Effector memory CD8-positive, alpha-beta T cell (primary cell): ENCODE results near the gene PLCB3.
A peak's percentile ranks its signal among the peaks of the same experiment; 100 is the strongest.

ENCODE experiments used
- ATAC-seq: fragments of 150-1000 bp; cut with Tn5 transposase; replicated peaks from 2 replicates; pipeline ENCODE4 v1.10.0; 2021; ENCODE audit warnings: mild to moderate bottlenecking, moderate library complexity
- DNase-seq, 3 experiments: peaks; one replicate each; pipeline ENCODE4 v3.0.0; 2021
- H3K27ac Mint-ChIP-seq, 2 donors: one replicate each; pipeline ENCODE4 v1.8.0; 2022; ENCODE audit warnings: mild to moderate bottlenecking in 2 of 2, mixed read lengths in 2 of 2, moderate library complexity in 2 of 2
- H3K27me3 Mint-ChIP-seq, 2 donors: one replicate each; pipeline ENCODE4 v1.8.0; 2022; ENCODE audit warnings: mixed read lengths in 2 of 2
- H3K36me3 Mint-ChIP-seq: one replicate; pipeline ENCODE4 v1.8.0; 2022; ENCODE audit warnings: mild to moderate bottlenecking, moderate library complexity, mixed read lengths; ENCODE audit not compliant: insufficient read depth
- H3K4me1 Mint-ChIP-seq, 2 donors: one replicate each; pipeline ENCODE4 v1.8.0; 2022; ENCODE audit warnings: low read depth in 2 of 2, mixed read lengths in 2 of 2
- H3K4me3 Mint-ChIP-seq, 2 donors: one replicate each; pipeline ENCODE4 v1.8.0; 2022; ENCODE audit warnings: mild to moderate bottlenecking in 2 of 2, mixed read lengths in 2 of 2, moderate library complexity in 2 of 2
- H3K9me3 Mint-ChIP-seq, 2 donors: one replicate each; pipeline ENCODE4 v1.8.0; 2022; ENCODE audit warnings: mixed read lengths in 2 of 2

The PLCB3 gene

DNA sequence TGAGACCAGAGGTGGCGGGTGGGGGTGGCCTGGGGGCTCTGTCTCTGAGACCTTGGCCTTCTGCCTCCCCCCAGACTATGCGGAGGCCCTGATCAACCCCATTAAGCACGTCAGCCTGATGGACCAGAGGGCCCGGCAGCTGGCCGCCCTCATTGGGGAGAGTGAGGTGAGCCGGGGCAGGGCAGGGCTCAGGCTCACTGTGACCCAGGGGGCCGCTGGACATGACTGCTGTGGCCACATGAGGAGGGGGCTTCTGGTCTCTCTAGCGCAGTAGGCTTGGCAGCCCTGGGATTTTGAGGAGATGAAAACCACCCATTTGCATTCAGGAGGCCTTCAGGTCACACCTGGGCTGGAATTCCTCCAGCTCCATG lies 12.6 kb downstream of the PLCB3 start:
- Mint-ChIP-seq H3K4me3 (no peak overlapping the region), H3K36me3 (peaks cover 11% of the 10 kb centered on the region), H3K27ac (no peak overlapping the region), H3K9me3 (no peaks in the 10 kb centered on the region), H3K27me3 (no peaks in the 10 kb centered on the region), H3K4me1 (peaks cover 22% of the 10 kb centered on the region in 2 donors)
- ATAC-seq (no peak), DNase-seq (no peak)

DNA sequence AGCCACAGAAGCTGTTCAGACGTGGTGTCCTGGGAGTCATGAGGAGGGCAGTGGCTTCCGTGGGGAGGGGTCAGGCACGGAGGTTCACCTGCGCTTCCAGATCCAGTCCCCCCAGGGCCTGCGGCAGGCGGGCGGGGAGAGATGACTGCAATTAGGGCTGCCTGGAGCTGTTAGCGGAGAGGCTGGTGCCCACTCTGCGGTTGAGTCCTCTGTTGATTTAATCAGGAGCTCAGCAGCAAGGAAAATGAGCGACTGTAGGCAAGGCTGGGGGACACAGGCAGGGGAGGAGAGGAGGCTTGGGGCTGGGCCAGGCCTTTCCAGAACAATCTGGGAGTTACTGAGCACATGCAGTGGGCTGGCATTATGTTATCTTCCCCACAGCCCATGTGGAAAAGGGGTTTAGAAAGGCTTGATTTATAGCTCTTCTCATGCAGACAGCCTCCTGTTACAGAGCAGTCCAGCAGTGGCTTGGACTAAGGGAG lies 13.1 kb downstream of the PLCB3 start:
- no peak for ATAC-seq
- Mint-ChIP-seq H3K27me3 (no peaks in the 10 kb centered on the region), H3K4me3 (no peak overlapping the region), H3K36me3 (peaks cover 13% of the 10 kb centered on the region), H3K4me1 (peaks cover 22 to 23% of the 10 kb centered on the region in 2 donors), H3K27ac (no peak overlapping the region), H3K9me3 (no peaks in the 10 kb centered on the region)
- no peak for DNase-seq

DNA sequence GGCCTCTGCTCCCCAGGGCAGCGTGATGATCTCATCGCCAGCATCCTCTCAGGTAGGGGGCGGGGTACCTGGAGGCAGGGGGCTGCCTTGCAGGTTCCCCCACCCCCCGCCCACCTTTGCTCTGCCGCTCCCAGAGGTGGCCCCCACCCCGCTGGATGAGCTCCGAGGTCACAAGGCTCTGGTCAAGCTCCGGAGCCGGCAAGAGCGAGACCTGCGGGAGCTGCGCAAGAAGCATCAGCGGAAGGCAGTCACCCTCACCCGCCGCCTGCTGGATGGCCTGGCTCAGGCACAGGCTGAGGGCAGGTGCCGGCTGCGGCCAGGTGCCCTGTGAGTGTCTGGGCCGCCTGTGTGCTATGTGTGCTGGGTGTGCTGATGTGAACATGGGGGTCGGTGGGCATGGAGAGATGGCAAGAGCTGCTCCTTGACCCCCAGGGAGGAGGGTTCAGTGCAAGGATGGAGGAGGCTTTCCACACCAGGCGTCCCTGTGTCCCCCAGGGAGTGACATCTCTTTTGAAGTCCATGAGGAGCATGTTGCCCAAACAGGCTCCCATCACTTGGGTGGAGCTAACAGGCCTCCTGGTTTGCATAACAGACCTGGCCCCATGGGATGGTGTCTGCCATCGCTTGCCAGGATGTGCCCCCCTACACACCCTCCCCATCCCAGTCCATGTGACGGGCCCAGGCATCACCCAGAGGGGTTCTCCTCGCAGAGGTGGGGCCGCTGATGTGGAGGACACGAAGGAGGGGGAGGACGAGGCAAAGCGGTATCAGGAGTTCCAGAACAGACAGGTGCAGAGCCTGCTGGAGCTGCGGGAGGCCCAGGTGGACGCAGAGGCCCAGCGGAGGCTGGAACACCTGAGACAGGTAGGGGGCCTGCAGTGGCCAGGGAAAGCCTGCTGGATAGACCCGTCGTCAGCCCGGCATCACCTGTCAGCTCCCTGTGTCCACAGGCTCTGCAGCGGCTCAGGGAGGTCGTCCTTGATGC lies 14.1 kb downstream of the PLCB3 start:
- peaks cover 21% of the 10 kb centered on the region for H3K36me3 Mint-ChIP-seq
- H3K27ac Mint-ChIP-seq = no peak overlapping the region
- ATAC-seq = no peak

DNA sequence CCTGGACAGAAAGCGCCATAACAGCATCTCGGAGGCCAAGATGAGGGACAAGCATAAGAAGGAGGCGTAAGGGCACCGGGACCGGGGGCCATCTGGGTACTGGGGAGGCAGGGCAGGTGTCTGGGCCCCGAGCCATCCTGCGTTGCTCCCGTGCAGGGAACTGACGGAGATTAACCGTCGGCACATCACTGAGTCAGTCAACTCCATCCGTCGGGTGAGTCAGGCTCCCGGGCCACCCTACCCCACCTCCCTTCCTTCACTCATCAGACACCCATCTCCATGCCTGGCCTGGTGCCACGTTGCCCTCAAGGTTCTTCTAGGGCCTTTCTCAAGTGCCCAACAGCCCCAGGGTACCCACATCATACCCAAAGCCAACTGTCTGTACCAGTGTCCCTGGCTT lies 15.0 kb downstream of the PLCB3 start:
- Mint-ChIP-seq H3K9me3 (no peaks in the 10 kb centered on the region), H3K36me3 (peaks cover 29% of the 10 kb centered on the region), H3K4me1 (peaks cover 18 to 20% of the 10 kb centered on the region in 2 donors), H3K4me3 (no peak overlapping the region), H3K27me3 (no peaks in the 10 kb centered on the region), H3K27ac (peak overlapping the region in 1 of 2 donors; percentile 17)
- no peak for ATAC-seq
- DNase-seq = no peak

More for the DNA sequence above, 14.1 kb downstream of the PLCB3 start:
- Mint-ChIP-seq H3K4me1 (peaks cover 18 to 20% of the 10 kb centered on the region in 2 donors), H3K9me3 (no peaks in the 10 kb centered on the region), H3K4me3 (no peak overlapping the region), H3K27me3 (no peaks in the 10 kb centered on the region)
- DNase-seq = no peak

DNA sequence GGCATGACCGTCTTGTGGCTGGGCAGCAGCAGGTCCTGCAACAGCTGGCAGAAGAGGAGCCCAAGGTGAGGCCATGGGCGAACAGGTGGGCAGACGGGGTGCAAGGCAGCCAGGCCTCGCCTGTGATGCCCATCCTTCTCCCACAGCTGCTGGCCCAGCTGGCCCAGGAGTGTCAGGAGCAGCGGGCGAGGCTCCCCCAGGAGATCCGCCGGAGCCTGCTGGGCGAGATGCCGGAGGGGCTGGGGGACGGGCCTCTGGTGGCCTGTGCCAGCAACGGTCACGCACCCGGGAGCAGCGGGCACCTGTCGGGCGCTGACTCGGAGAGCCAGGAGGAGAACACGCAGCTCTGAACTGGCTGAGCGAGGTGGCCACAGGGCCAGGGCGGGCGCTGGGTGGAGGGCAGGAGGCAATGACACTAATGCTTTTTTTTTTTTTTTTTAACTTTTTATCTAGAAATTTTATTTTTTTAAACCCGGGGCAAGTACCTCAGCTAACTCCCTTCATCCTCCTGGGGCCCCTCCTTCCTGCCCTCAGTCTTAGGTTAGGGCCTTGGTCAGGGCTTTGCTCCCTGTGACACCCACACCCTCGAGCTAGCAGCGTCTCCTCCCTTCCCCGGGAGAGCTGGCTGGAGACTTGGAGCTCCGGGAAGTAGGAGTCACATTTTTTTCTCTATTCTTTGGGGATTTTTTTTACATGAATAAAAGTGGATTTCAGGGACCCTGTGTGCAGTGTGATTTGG lies 16.0 kb downstream of the PLCB3 start:
- H3K36me3 Mint-ChIP-seq = peaks cover 37% of the 10 kb centered on the region
- H3K27ac Mint-ChIP-seq = peak overlapping the region in 1 of 2 donors; percentile 98
- H3K4me3 Mint-ChIP-seq = peak overlapping the region in 1 of 2 donors; percentile 97
- peaks cover 18 to 24% of the 10 kb centered on the region in 2 donors for H3K4me1 Mint-ChIP-seq
- H3K27me3 Mint-ChIP-seq = no peaks in the 10 kb centered on the region
- no peaks in the 10 kb centered on the region for H3K9me3 Mint-ChIP-seq
- no peak for DNase-seq
- ATAC-seq = no peak

DNA sequence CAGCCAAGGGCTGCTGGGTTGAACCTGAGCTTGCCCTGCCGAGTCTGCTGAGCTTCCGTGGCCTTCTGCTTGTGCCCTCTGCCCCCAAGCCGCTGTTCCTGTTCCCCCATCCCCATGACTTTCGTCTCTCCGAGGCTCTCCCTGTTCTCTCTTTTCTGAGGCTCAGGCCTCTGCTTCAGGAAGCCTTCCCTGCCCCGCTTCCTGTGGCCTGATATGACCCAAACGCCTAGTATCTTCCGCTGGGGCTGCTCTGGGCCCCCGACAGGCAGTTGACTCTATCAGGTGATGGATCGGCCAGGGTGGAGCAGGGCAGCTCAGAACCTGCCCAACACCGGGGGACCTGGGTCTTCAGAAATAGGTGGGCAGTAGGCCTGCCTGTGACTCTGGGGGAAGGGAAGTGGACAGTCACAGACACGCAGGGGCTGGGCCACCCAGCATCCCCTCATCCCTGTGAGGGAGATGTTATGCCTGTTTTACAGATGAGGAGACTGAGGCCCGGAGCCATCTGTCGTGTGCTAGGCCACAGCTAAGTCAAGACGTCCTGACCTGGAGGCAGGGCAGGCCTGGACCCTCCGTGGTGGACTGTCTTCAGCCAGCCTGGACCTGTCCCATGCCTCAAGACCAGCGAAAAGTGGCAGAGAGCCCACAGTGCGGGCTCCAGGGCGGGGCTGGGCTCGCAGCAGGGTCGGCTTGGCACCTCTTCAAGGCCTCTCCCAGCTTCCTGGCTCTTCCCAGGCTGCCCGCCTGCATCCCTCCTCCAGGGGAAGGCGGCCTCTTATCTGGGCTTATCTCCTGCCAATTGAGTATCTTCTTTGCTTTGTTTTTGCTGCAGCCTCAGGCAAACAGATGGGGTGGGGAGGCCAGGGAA lies 16.9 kb downstream of the PLCB3 start:
- H3K27ac Mint-ChIP-seq = peak overlapping the region; percentile 96 to 98
- H3K4me1 Mint-ChIP-seq = peaks cover 18 to 24% of the 10 kb centered on the region in 2 donors
- no peak for DNase-seq
- H3K36me3 Mint-ChIP-seq = peaks cover 35% of the 10 kb centered on the region
- no peak for ATAC-seq
- no peaks in the 10 kb centered on the region for H3K27me3 Mint-ChIP-seq
- H3K9me3 Mint-ChIP-seq = no peaks in the 10 kb centered on the region
- peak overlapping the region; percentile 96 to 97 for H3K4me3 Mint-ChIP-seq

DNA sequence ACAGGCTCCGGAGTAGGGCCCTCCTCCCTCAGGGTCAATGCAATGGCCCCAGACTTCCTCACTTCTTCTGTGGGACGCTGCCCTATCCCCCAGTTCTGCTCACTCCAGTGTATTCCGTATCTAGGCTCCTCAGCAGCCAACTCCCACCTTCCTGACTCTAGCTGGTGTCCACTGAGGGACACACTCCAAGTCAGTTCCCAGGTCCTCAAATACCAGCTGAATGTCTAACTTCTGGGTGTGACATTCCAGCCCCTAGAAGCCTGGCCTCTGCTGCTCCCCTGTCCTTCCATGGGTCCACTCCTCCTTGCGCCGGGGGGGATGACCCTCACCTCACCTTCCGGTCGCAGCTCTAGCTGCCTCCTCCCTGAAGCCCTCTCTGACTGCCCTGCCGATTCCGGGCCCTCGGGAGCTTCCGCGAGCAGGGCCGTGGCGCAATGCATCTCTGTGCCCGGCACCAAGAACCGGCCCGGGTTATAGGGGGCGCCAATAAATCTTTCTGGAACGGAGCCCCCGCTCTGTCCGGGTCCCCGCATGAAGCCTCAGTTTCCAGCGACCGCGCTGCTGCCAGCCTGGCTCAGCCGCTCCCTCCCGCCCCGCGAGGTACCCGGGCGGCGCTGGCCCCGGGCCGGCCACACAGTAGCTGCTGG lies 17.7 kb downstream of the PLCB3 start:
- peaks cover 37% of the 10 kb centered on the region for H3K36me3 Mint-ChIP-seq
- no peaks in the 10 kb centered on the region for H3K9me3 Mint-ChIP-seq
- no peaks in the 10 kb centered on the region for H3K27me3 Mint-ChIP-seq
- H3K4me3 Mint-ChIP-seq = peak overlapping the region; percentile 96 to 97
- H3K4me1 Mint-ChIP-seq = peaks cover 18 to 24% of the 10 kb centered on the region in 2 donors
- H3K27ac Mint-ChIP-seq = peak overlapping the region; percentile 96 to 98
- ATAC-seq (no peak), DNase-seq (peak in 1 of 3 experiments; percentile 29)

DNA sequence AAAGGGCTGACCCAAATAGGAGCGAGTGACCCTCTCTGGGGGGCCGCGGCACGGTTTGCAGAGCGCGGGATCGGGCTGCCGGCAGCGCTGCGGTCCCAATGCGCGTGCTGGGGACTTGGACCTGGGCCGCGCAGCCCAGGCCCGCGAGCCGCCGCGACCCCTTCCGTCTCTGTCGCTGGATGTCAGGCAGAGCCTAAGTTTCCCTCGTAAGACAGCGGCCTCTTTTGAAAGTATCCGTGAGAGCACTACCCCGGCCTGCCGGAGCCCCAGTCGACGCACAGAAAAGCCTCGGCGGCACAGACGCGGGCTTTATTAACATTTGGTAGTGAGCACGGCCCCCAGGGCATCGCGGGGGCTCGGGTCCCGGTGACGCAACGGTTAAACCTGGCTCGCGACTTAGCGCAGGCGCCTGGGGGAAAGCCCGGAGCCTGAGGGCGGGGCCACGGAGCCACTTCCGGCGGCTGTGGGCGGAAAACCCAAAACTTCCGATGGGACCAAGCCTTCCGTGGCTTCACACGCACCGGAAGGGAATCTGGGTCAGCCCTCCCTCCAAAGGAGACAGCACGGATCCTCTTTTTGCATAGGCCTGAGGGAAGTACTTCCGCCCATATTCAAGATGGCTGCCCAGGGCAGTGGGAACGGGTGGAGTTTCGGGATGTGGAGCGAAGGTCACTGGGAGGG lies 18.4 kb downstream of the PLCB3 start:
- Mint-ChIP-seq H3K27ac (peak overlapping the region; percentile 96 to 98), H3K9me3 (no peaks in the 10 kb centered on the region), H3K27me3 (no peaks in the 10 kb centered on the region), H3K4me1 (peaks cover 18 to 24% of the 10 kb centered on the region in 2 donors), H3K4me3 (peak overlapping the region; percentile 96 to 97), H3K36me3 (peaks cover 37% of the 10 kb centered on the region)
- DNase-seq (peak; percentile 96 to 97 (median 97)), ATAC-seq (peak; percentile 75)

DNA sequence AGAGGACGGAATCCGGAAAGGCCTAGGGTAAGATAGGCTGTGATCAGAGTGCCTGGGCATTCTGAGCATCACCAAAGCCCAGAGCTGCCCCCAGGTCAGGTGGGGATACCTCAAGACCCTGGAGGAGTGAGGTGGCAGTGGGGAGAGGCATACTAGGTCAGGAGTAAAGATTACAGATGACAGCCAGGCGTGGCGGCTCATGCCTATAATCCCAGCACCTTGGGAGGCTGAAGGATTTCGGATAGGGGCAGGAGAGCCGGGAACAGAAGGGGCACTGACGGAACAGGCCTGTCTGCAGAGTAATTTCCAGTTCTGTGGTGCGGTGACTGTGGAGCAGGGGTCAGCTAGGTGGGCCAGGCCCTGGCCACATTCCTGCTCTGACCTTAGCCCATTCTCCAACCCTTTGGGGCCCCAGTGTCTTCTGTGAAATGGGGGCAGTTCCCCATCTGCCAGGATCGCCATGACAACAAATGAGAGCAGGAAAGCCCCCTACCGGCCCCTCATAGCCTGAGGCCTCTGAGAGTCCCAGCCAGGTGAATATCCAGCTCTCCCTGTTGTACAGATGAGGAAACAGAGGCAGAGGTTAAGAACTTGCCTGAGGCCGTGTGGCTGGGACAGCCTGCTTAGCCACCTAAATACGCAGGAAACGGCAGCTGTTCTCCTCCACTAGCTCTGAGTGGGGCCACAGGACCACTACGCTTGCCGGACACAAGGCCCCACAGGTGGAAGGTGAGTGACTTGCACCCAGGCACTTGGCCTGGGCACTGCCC lies 23.9 kb downstream of the PLCB3 start:
- no peaks in the 10 kb centered on the region for H3K9me3 Mint-ChIP-seq
- peaks cover 50% of the 10 kb centered on the region for H3K36me3 Mint-ChIP-seq
- H3K4me3 Mint-ChIP-seq = no peak overlapping the region
- DNase-seq = no peak
- ATAC-seq = no peak
- H3K27me3 Mint-ChIP-seq = no peaks in the 10 kb centered on the region
- H3K27ac Mint-ChIP-seq = no peak overlapping the region
- H3K4me1 Mint-ChIP-seq = peaks cover 2 to 7% of the 10 kb centered on the region in 2 donors

DNA sequence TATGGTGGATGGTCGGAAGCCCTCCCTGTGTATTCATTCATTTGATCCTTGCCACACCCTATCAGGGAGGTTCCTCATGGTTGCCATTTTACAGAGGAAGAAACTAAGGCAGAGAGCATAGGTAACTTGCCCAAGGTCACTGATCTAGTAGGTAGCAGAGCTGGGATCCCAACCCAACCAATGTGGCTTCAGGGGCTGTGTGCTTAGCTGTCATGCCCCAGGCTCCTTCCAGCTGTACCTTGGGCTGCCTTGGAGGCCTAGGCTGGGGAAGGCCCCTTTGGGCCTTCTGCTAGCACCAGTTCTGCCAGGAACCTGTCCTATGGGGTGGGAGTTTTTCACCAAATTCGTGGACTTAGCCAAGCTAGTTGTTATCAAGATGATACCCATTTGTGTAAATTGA lies 24.5 kb downstream of the PLCB3 start:
- ATAC-seq = no peak

DNA sequence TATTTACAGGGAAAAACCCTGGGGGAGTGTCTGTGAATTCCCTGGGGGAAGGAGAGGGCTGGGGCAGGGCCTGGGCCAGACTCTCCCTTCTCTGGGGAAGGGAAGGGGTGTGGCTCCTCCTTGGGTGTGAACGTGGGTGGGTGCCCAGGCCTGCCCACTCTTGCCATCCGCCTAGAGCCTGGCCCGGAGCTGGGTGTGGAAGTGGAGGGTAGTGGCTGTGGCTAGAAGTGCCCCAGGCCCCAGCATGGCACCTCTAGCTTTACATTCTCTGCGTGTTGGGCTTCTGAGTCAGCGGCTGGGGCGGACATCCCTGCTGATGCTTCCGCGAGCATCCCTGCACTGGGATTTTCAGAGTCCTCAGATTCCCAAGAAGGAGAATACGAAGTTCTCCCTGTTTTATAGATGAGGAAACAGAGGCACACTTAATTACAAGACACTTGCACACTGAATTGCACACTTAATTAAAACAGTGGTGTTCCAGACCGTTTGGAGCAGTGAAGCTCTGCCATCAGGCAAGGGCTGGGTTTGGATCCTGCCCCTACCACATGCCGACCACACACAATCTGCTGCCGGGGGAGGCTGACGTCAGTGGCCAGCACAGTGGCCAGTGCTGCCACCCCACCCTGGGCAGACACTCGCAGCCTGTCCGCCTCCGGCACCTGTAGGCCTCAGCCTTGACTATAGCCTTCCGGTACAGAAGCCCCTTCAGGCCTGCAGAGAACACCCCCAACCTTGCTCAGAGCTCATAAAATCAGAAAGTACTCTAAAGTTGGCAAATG lies 25.5 kb downstream of the PLCB3 start:
- Mint-ChIP-seq H3K4me1 (peaks cover 0 to 5% of the 10 kb centered on the region in 2 donors), H3K27ac (peak overlapping the region in 1 of 2 donors; percentile 60), H3K36me3 (peaks cover 39% of the 10 kb centered on the region), H3K9me3 (no peaks in the 10 kb centered on the region), H3K4me3 (no peak overlapping the region), H3K27me3 (no peaks in the 10 kb centered on the region)
- DNase-seq (no peak), ATAC-seq (no peak)

More for the DNA sequence above, 24.5 kb downstream of the PLCB3 start:
- no peak for DNase-seq
- Mint-ChIP-seq H3K4me3 (no peak overlapping the region), H3K36me3 (peaks cover 46% of the 10 kb centered on the region), H3K27me3 (no peaks in the 10 kb centered on the region), H3K9me3 (no peaks in the 10 kb centered on the region), H3K4me1 (peaks cover 0 to 5% of the 10 kb centered on the region in 2 donors), H3K27ac (no peak overlapping the region)
